CD4-positive, alpha-beta T cell treated with Interleukin-15 for 4 hours (primary cell): ENCODE results near the gene TEX2.
"Not testable (repeated sequence)": the region's sequence is repeated elsewhere in the genome, so short reads cannot be mapped to it uniquely, and the experiment has no call there.

ENCODE experiments used
- DNase-seq: peaks from one replicate; pipeline ENCODE4 v3.0.0-alpha.2; 2020; ENCODE audit warnings: low spot score

TEX2 gene

GRCh38 chr17:64213995-64214811 lies 48.9 kb downstream of the TEX2 start:
- DNase-seq = no peak

GRCh38 chr17:64212122-64212521 lies 50.9 kb downstream of the TEX2 start:
- DNase-seq = no peak

GRCh38 chr17:64209983-64210382 lies 53.1 kb downstream of the TEX2 start:
- no peak for DNase-seq

GRCh38 chr17:64209356-64209941 lies 53.6 kb downstream of the TEX2 start:
- no peak for DNase-seq

- DNase-seq = not testable (repeated sequence)
Measured at GRCh38 chr17:64208656-64209055, 54.4 kb downstream of the TEX2 start.

- DNase-seq = no peak
Measured at GRCh38 chr17:64205804-64206203, 57.3 kb downstream of the TEX2 start.

GRCh38 chr17:64203630-64204029 lies 59.4 kb downstream of the TEX2 start:
- no peak for DNase-seq

GRCh38 chr17:64202683-64203344 lies 60.2 kb downstream of the TEX2 start:
- no peak for DNase-seq

GRCh38 chr17:64200080-64201032 lies 62.7 kb downstream of the TEX2 start:
- DNase-seq = no peak

- no peak for DNase-seq
Measured at GRCh38 chr17:64198331-64199090, 64.5 kb downstream of the TEX2 start.

GRCh38 chr17:64196601-64197000 lies 66.5 kb downstream of the TEX2 start:
- no peak for DNase-seq

- DNase-seq = no peak
Measured at GRCh38 chr17:64193561-64193960, 69.5 kb downstream of the TEX2 start.

GRCh38 chr17:64192589-64192988 lies 70.5 kb downstream of the TEX2 start:
- no peak for DNase-seq

GRCh38 chr17:64190472-64190871 lies 72.6 kb downstream of the TEX2 start:
- no peak for DNase-seq

GRCh38 chr17:64188088-64188487 lies 75.0 kb downstream of the TEX2 start:
- DNase-seq = no peak

- DNase-seq = no peak
Measured at GRCh38 chr17:64187093-64187895, 75.8 kb downstream of the TEX2 start.

GRCh38 chr17:64186171-64187092 lies 76.6 kb downstream of the TEX2 start:
- no peak for DNase-seq

GRCh38 chr17:64185557-64185956 lies 77.5 kb downstream of the TEX2 start:
- not testable (repeated sequence) for DNase-seq

- DNase-seq = no peak
Measured at GRCh38 chr17:64185101-64185500, 78.0 kb downstream of the TEX2 start.
